ENCODE data around the gene KLHL26.

The KLHL26 gene

GRCh38 chr19:18701250-18701608 is 64.4 kb downstream of the KLHL26 start:
- no peak overlapping the region for H3K27ac ChIP-seq
- TF ChIP-seq ZFX (IDR thresholded peaks at IDR 0.05; ENCODE audit: borderline replicate concordance) (no peak), CTCF (IDR thresholded peaks at IDR 0.05) (no peak)

GRCh38 chr19:18704054-18704453 is 67.2 kb downstream of the KLHL26 start:
- no peak overlapping the region for H3K27ac ChIP-seq
- TF ChIP-seq ZFX (IDR thresholded peaks at IDR 0.05; ENCODE audit: borderline replicate concordance) (no peak), CTCF (IDR thresholded peaks at IDR 0.05) (no peak)

GRCh38 chr19:18704971-18705370 is 68.1 kb downstream of the KLHL26 start:
- H3K27ac ChIP-seq: no peak overlapping the region
- no peak for TF ChIP-seq ZFX (IDR thresholded peaks at IDR 0.05; ENCODE audit: borderline replicate concordance)
- no peak for TF ChIP-seq CTCF (IDR thresholded peaks at IDR 0.05)

- no peak for TF ChIP-seq ZFX (IDR thresholded peaks at IDR 0.05; ENCODE audit: borderline replicate concordance)
- TF ChIP-seq CTCF (IDR thresholded peaks at IDR 0.05): no peak
- H3K27ac ChIP-seq: no peak overlapping the region
These were observed 71.8 kb downstream of the KLHL26 start for GRCh38 chr19:18708452-18709231.

GRCh38 chr19:18709546-18709945 is 72.7 kb downstream of the KLHL26 start:
- H3K27ac ChIP-seq: no peak overlapping the region
- no peak for TF ChIP-seq ZFX (IDR thresholded peaks at IDR 0.05; ENCODE audit: borderline replicate concordance)
- TF ChIP-seq CTCF (IDR thresholded peaks at IDR 0.05): no peak

GRCh38 chr19:18710186-18710585 is 73.4 kb downstream of the KLHL26 start:
- no peak overlapping the region for H3K27ac ChIP-seq

More at GRCh38 chr19:18710186-18710585, 73.4 kb downstream of the KLHL26 start:
- TF ChIP-seq ZFX (IDR thresholded peaks at IDR 0.05; ENCODE audit: borderline replicate concordance): no peak
- no peak for TF ChIP-seq CTCF (IDR thresholded peaks at IDR 0.05)
